Hematopoietic multipotent progenitor cell treated with erythropoietin and hydrocortisone succinate and interleukin-3 and kit ligand, for 6 days (in vitro differentiated cells): ENCODE measurements around the gene ANO4.

Experiments
- DNase-seq: peaks from one replicate; pipeline ENCODE4 v3.0.0-alpha.2; 2015

The ANO4 gene

GRCh38 chr12:101001669-101002068 is 207.1 kb downstream of the ANO4 start:
- DNase-seq: no peak

- DNase-seq: no peak
Observed at GRCh38 chr12:101002696-101003419, 208.3 kb downstream of the ANO4 start.

GRCh38 chr12:101004898-101005297 is 210.3 kb downstream of the ANO4 start:
- no peak for DNase-seq

GRCh38 chr12:101009274-101009673 is 214.7 kb downstream of the ANO4 start:
- DNase-seq: no peak

- no peak for DNase-seq
Observed at GRCh38 chr12:101010896-101011295, 216.3 kb downstream of the ANO4 start.

- no peak for DNase-seq
Observed at GRCh38 chr12:101013993-101014392, 219.4 kb downstream of the ANO4 start.

- DNase-seq: no peak
Observed at GRCh38 chr12:101015044-101015443, 220.5 kb downstream of the ANO4 start.

GRCh38 chr12:101018540-101018939 is 224.0 kb downstream of the ANO4 start:
- no peak for DNase-seq

GRCh38 chr12:101019201-101019600 is 224.6 kb downstream of the ANO4 start:
- DNase-seq: no peak

GRCh38 chr12:101019667-101020066 is 225.1 kb downstream of the ANO4 start:
- no peak for DNase-seq

GRCh38 chr12:101021442-101021841 is 226.9 kb downstream of the ANO4 start:
- no peak for DNase-seq

- no peak for DNase-seq
Observed at GRCh38 chr12:101021911-101022388, 227.4 kb downstream of the ANO4 start.

GRCh38 chr12:101027200-101027599 is 232.6 kb downstream of the ANO4 start:
- no peak for DNase-seq

- DNase-seq: no peak
Observed at GRCh38 chr12:101027816-101028215, 233.2 kb downstream of the ANO4 start.

GRCh38 chr12:101038289-101038871 is 243.8 kb downstream of the ANO4 start:
- no peak for DNase-seq

GRCh38 chr12:101039848-101040531 is 245.4 kb downstream of the ANO4 start:
- DNase-seq: no peak

GRCh38 chr12:101040936-101041335 is 246.4 kb downstream of the ANO4 start:
- no peak for DNase-seq

GRCh38 chr12:101042211-101042610 is 247.6 kb downstream of the ANO4 start:
- DNase-seq: no peak

GRCh38 chr12:101044512-101045059 is 250.0 kb downstream of the ANO4 start:
- no peak for DNase-seq

- no peak for DNase-seq
Observed at GRCh38 chr12:101045486-101046464, 251.2 kb downstream of the ANO4 start.

- DNase-seq: no peak
Observed at GRCh38 chr12:101047652-101048051, 253.1 kb downstream of the ANO4 start.

- DNase-seq: no peak
Observed at GRCh38 chr12:101050631-101051030, 256.1 kb downstream of the ANO4 start.

- DNase-seq: no peak
Observed at GRCh38 chr12:101051151-101051550, 256.6 kb downstream of the ANO4 start.
